Colonic mucosa (tissue), 4 donors: Measurements from ENCODE around the gene REV3L. TPM values are rescaled to one million over a fixed set of nuclear protein-coding genes. Genes with fewer than 3 reads are reported as not detected.

Experiments
- DNase-seq: peaks from one replicate; pipeline ENCODE4 v3.0.0-alpha.2; 2020
- H3K27ac ChIP-seq: fragments of 200-600 bp; one replicate; pipeline ENCODE4 v1.8.0; 2021
- H3K27me3 ChIP-seq: fragments of 200-600 bp; one replicate; pipeline ENCODE4 v1.8.0; 2021
- H3K36me3 ChIP-seq: fragments of 200-600 bp; one replicate; pipeline ENCODE4 v1.8.0; 2021
- H3K4me1 ChIP-seq: fragments of 200-600 bp; one replicate; pipeline ENCODE4 v1.8.0; 2021; ENCODE audit warnings: mild to moderate bottlenecking
- H3K4me3 ChIP-seq: fragments of 200-600 bp; one replicate; pipeline ENCODE4 v1.8.0; 2021
- H3K9ac ChIP-seq, 2 donors: one replicate each; pipeline ENCODE4 v1.7.0; 2013; ENCODE audit warnings: control low read depth in 2 of 2, low read depth in 2 of 2, low read length in 2 of 2
- H3K9me3 ChIP-seq: fragments of 200-600 bp; one replicate; pipeline ENCODE4 v1.8.0; 2021
- CTCF ChIP-seq: fragments of 200-600 bp; IDR thresholded peaks from one replicate; pipeline ENCODE4 v1.8.0; 2022; ENCODE audit warnings: antibody characterized with exemption, mild to moderate bottlenecking
- intact Hi-C: fragments of 100-400 bp; cut with DNase I; formaldehyde crosslinking; loops from one replicate; pipeline ENCODE4 v1.14.1; 2022
- total RNA-seq, 2 donors: library from RNA; stranded (reverse); fragmentation: NEBNext Ultra II Directional in 1 of 2; extraction: Animal tissue kit (Norgen Biotek cat#: 25700) in 1 of 2; gene quantifications; one replicate each; pipeline ENCODE4 v1.2.1, GENCODE V29; 2021
- donor health status: healthy.
- donor health status: DM: no; HTN: no; CAD: no.
- donor health status: DM: no; HTN: no; CAD: no.

The REV3L gene
- total RNA-seq: 10 to 100 TPM; 16.7 to 20.8 TPM

DNA sequence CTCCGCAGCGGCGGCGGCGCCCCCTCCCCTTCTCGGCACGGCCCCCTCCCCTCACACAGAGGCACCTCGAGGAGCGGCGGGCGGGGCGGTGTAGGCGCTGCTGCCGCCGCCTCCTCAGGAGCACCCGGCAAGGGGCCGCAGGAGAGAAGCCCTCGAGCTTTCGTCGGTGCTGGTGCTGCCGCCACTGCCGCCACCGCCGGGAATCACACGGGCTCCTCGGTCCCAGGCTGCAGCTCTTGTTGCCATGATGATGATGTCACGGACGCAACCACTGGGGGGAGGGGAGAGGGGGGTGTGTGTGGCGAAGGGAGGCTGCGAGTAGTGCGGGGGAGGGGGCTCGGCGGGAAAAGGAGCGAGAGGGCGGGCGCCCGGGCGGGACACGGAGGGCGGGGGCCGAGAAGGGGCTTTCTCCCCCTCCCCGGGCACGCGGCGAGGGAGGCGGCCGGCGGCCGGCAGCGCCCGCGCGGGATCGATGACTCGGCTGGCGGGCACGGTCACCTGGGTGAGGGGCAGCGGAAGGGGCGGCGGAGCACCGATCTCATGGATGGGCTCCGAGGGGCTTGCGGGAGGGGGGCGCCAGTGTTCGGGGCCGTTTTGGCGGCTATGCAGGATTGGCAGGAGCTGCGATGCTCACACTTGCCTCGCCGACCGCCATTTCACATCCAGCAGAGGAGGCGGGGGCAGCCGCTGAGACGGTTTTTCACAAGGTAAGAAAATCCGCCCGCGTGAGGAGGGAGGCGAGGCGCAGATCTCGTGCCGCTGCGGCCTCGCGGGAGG, at the start of gene REV3L:
Gene REV3L, minus strand, starts transcription at position 260 of the 777 bp plus-strand sequence. CDS start 330 bp downstream, outside the sequence.
- H3K4me1 ChIP-seq: peaks cover 5% of the 10 kb centered on the region
- intact Hi-C loops: loop anchor here (10.0 kb wide), 1 partner anchor 82 kb away; no protein-coding TSS in a partner anchor

GRCh38 chr6:111531185-111531584, 48.2 kb upstream of the REV3L start:
- H3K9me3 ChIP-seq: no peaks in the 10 kb centered on the region
- intact Hi-C loops: no loop called here
- H3K27ac ChIP-seq: no peak overlapping the region
- H3K36me3 ChIP-seq: no peaks in the 10 kb centered on the region
- no peaks in the 10 kb centered on the region for H3K4me1 ChIP-seq
- no peak for TF ChIP-seq CTCF
- no peak overlapping the region for H3K4me3 ChIP-seq
- no peak overlapping the region for H3K9ac ChIP-seq
- no peak for DNase-seq
- H3K27me3 ChIP-seq: no peaks in the 10 kb centered on the region

More for the DNA sequence above, at the start of gene REV3L:
- DNase-seq: peak; percentile 95
- H3K27ac ChIP-seq: peak within 1 kb of the TSS; percentile 99
- peak within 1 kb of the TSS; percentile 92 to 99 for H3K9ac ChIP-seq
- H3K9me3 ChIP-seq: no peaks in the 10 kb centered on the region
- TF ChIP-seq CTCF: no peak
- peak within 1 kb of the TSS; percentile 85 for H3K4me3 ChIP-seq
- H3K36me3 ChIP-seq: no peaks in the 10 kb centered on the region
- no peaks in the 10 kb centered on the region for H3K27me3 ChIP-seq

DNA sequence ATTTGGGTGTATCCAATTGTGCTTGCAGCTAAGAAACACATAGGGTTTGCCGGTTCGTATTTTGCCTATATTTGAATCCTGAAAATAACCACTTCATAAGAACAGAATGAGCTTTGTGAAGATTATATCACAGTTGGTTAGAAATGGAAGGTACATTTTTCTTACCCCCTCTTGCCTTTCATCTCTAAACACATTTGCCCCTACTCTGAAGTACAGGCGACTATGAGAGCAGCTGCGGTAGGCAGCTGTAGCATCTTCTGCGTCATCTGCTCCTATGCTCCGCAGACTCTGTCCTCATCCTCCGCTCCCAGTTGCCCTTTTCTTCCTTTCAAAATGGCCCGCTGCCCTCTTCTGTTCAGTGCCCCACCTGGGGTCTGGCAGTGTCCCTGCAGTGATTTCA, 47.6 kb upstream of the REV3L start:
- Histone ChIP-seq H3K4me3 (no peak overlapping the region), H3K27ac (no peak overlapping the region), H3K27me3 (no peaks in the 10 kb centered on the region), H3K4me1 (no peaks in the 10 kb centered on the region), H3K9ac (no peak overlapping the region), H3K36me3 (no peaks in the 10 kb centered on the region), H3K9me3 (no peaks in the 10 kb centered on the region)
- intact Hi-C loops: no loop called here
- TF ChIP-seq CTCF: no peak
- DNase-seq: no peak

- Histone ChIP-seq H3K4me1 (no peaks in the 10 kb centered on the region), H3K9me3 (no peaks in the 10 kb centered on the region), H3K27me3 (no peaks in the 10 kb centered on the region), H3K9ac (no peak overlapping the region), H3K27ac (peak overlapping the region; percentile 6), H3K4me3 (no peak overlapping the region), H3K36me3 (no peaks in the 10 kb centered on the region)
- intact Hi-C loops: no loop called here
- no peak for DNase-seq
- no peak for TF ChIP-seq CTCF
Observed at GRCh38 chr6:111530218-111530617, 47.2 kb upstream of the REV3L start.

DNA sequence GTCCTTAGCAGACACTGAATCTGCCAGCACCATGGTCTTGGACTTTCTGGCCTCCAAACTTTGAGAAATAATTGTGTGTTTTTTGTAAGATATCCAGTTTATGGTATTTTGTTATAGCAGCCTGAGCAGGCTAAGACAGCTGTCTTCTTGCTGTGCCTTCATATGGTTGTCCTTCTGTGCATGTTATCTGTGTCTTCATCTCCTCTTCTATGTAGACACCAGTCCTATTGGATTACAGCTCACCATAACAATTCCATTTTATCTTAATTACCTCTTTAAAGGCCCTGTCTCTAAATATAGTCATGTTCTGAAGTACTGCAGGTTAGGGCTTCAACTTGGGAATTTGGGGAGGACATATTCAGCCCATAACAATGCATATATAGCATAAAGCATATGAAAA, 44.3 kb upstream of the REV3L start:
- no peaks in the 10 kb centered on the region for H3K9me3 ChIP-seq
- no peak overlapping the region for H3K4me3 ChIP-seq
- no peaks in the 10 kb centered on the region for H3K27me3 ChIP-seq
- no peaks in the 10 kb centered on the region for H3K4me1 ChIP-seq
- no peak for TF ChIP-seq CTCF
- H3K36me3 ChIP-seq: no peaks in the 10 kb centered on the region
- no peak overlapping the region for H3K9ac ChIP-seq
- no peak overlapping the region for H3K27ac ChIP-seq
- DNase-seq: no peak
- intact Hi-C loops: no loop called here
